ENCODE results near the gene CORO1C.
"Not testable (repeated sequence)": the region's sequence is repeated elsewhere in the genome, so short reads cannot be mapped to it uniquely, and the experiment has no call there.

Gene CORO1C

GRCh38 chr12:108675792-108676191, 55.5 kb downstream of the CORO1C start:
- no peak for DNase-seq (ENCODE audit: low read depth, low spot score)

- no peak for DNase-seq (ENCODE audit: low read depth, low spot score)
Observed at GRCh38 chr12:108672054-108672453, 59.3 kb downstream of the CORO1C start.

- no peak for DNase-seq (ENCODE audit: low read depth, low spot score)
Observed at GRCh38 chr12:108671110-108671509, 60.2 kb downstream of the CORO1C start.

GRCh38 chr12:108670066-108670631, 61.2 kb downstream of the CORO1C start:
- DNase-seq (ENCODE audit: low read depth, low spot score): no peak

GRCh38 chr12:108668542-108668941, 62.8 kb downstream of the CORO1C start:
- no peak for DNase-seq (ENCODE audit: low read depth, low spot score)

GRCh38 chr12:108668063-108668462, 63.3 kb downstream of the CORO1C start:
- no peak for DNase-seq (ENCODE audit: low read depth, low spot score)

- DNase-seq (ENCODE audit: low read depth, low spot score): no peak
Observed at GRCh38 chr12:108667349-108667748, 64.0 kb downstream of the CORO1C start.

- DNase-seq (ENCODE audit: low read depth, low spot score): no peak
Observed at GRCh38 chr12:108666401-108666881, 64.9 kb downstream of the CORO1C start.

- no peak for DNase-seq (ENCODE audit: low read depth, low spot score)
Observed at GRCh38 chr12:108665608-108666202, 65.6 kb downstream of the CORO1C start.

- DNase-seq (ENCODE audit: low read depth, low spot score): peak; percentile 74
Observed at GRCh38 chr12:108664338-108665258, 66.7 kb downstream of the CORO1C start.

GRCh38 chr12:108663324-108664015, 67.8 kb downstream of the CORO1C start:
- DNase-seq (ENCODE audit: low read depth, low spot score): no peak

- DNase-seq (ENCODE audit: low read depth, low spot score): not testable (repeated sequence)
Observed at GRCh38 chr12:108658115-108658514, 73.2 kb downstream of the CORO1C start.

- DNase-seq (ENCODE audit: low read depth, low spot score): no peak
Observed at GRCh38 chr12:108657130-108657745, 74.1 kb downstream of the CORO1C start.

- DNase-seq (ENCODE audit: low read depth, low spot score): not testable (repeated sequence)
Observed at GRCh38 chr12:108656247-108656646, 75.1 kb downstream of the CORO1C start.

- DNase-seq (ENCODE audit: low read depth, low spot score): not testable (repeated sequence)
Observed at GRCh38 chr12:108655812-108656175, 75.5 kb downstream of the CORO1C start.

GRCh38 chr12:108654622-108655021, 76.7 kb downstream of the CORO1C start:
- DNase-seq (ENCODE audit: low read depth, low spot score): not testable (repeated sequence)

- DNase-seq (ENCODE audit: low read depth, low spot score): no peak
Observed at GRCh38 chr12:108653922-108654321, 77.4 kb downstream of the CORO1C start.

- DNase-seq (ENCODE audit: low read depth, low spot score): no peak
Observed at GRCh38 chr12:108653082-108653516, 78.2 kb downstream of the CORO1C start.

- DNase-seq (ENCODE audit: low read depth, low spot score): no peak
Observed at GRCh38 chr12:108650083-108650482, 81.2 kb downstream of the CORO1C start.

- no peak for DNase-seq (ENCODE audit: low read depth, low spot score)
Observed at GRCh38 chr12:108649669-108650068, 81.6 kb downstream of the CORO1C start.

- DNase-seq (ENCODE audit: low read depth, low spot score): no peak
Observed at GRCh38 chr12:108649126-108649525, 82.2 kb downstream of the CORO1C start.

Data from activated CD4-positive, CD25-positive, alpha-beta regulatory T cell treated with anti-CD3 and anti-CD28 coated beads, Interleukin-2, amount 50 U/mL, for 16 hours (primary cell).